ENCODE results near the gene RNF223.

DNA sequence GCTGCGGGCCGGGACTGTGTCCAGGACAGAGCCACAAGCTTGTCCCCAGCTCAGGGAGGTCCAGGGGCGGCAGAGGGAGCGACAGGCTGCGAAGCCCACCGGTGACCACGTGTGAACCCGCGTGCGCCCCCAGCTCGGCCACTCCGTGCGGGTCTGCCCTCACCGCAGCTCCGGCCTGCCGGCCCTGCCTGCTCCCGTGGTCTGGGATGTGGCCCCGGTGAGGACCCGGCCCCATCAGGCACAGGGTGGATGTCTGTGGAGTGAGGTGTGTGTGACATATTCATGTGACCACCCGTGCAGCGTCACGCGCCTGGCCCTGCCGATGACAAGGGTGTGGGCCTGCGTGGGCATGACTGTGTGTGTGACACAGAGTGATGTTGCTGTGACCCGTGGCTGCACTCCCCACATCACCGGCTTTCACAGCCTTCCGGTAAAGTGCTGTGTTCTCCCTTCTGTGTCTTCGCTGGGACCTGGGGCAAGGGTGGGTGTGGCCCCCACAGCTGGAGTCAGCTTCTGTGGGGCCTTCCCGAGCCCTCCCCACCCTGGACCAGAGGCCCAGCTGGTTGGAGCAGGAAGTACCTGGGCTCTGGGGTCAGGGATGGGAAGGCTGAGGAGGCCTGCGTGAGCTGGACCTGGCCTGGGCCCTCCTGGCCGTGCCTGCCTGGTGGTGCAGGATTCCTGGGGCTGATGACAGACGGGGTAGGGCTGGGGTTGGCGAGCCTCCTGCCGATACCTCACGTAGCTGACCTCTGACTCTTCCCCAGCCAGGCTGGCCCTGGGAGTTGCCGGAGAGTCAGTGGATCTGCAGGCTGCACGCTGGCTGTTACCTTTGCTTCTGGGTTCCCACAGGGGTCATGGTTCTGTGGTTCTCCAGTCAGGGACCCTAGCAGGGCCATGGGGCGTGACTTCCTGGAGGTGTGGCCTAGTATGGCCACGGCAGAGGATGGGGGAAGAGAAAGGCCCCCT is 4.1 kb downstream of the RNF223 start:
- TF ChIP-seq NPAS2 (CRISPR knock-in tag; IDR thresholded peaks at IDR 0.05; ENCODE audit: borderline replicate concordance) (no peak), CEBPB (IDR thresholded peaks at IDR 0.05) (no peak), CTCF (IDR thresholded peaks at IDR 0.05) (no peak), MAX (IDR thresholded peaks at IDR 0.05) (no peak), RAD21 (conservative IDR thresholded peaks at IDR 0.05 in 1 of 2, IDR thresholded peaks at IDR 0.05 in 1 of 2) (no peak), EP300 (IDR thresholded peaks at IDR 0.05) (no peak)
